A673 (cell line): ENCODE results near the gene CCNY.

ENCODE experiments used
- EZH2 ChIP-seq: fragments of 200-600 bp; sonication (generic); IDR thresholded peaks from 2 replicates; pipeline ENCODE4 v1.6.1; 2017; ENCODE audit warnings: borderline replicate concordance, low read depth, mild to moderate bottlenecking, mixed read lengths, antibody characterized with exemption, low read length; ENCODE audit not compliant: poor library complexity, severe bottlenecking
- TF ChIP-seq, protein P1 (sequence below): fragments of 300-800, 200-600 bp; sonication (generic); conservative IDR thresholded peaks from 2 replicates; pipeline ENCODE4 v1.5.1; 2017; ENCODE audit warnings: low read depth, mild to moderate bottlenecking, antibody characterized with exemption, low read length, moderate library complexity, mixed read lengths

DNA sequence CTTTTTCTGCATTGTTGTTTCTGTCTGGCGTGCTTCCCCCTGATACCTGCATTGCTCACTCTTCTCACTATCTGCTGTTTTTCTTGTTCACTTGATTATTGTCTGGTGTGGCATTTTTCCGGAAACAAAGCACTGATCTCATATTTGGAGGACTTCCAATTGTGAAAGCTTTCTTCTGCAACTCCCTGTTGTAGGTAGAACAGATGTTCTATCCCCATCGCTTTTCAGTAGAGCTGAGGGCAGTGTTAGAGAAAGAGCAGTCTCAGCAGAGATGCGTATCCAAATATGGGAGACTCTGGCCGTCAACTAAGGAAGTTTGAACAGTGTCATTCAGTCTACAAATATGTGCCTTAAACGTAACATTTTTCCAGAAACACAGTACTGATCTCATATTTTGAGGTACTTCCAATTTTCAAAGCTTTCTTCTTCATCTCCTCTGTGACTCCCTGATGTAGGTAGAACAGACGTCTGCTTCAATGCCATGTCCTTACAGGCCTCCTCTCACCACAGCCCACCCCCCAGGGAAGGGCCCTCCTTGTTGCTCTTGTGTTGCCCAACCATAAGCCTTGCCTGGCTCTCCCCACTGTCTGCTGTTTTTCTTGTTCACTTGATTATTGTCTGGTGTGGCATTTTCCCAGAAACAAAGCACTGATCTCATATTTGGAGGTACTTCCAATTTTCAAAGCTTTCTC is 241.8 kb downstream of the CCNY start:
- TF ChIP-seq, protein P1, sequence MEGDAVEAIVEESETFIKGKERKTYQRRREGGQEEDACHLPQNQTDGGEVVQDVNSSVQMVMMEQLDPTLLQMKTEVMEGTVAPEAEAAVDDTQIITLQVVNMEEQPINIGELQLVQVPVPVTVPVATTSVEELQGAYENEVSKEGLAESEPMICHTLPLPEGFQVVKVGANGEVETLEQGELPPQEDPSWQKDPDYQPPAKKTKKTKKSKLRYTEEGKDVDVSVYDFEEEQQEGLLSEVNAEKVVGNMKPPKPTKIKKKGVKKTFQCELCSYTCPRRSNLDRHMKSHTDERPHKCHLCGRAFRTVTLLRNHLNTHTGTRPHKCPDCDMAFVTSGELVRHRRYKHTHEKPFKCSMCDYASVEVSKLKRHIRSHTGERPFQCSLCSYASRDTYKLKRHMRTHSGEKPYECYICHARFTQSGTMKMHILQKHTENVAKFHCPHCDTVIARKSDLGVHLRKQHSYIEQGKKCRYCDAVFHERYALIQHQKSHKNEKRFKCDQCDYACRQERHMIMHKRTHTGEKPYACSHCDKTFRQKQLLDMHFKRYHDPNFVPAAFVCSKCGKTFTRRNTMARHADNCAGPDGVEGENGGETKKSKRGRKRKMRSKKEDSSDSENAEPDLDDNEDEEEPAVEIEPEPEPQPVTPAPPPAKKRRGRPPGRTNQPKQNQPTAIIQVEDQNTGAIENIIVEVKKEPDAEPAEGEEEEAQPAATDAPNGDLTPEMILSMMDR, result no peak
- TF ChIP-seq EZH2, result no peak
